Effector memory CD8-positive, alpha-beta T cell (primary cell): Measurements from ENCODE around the gene TOGARAM1.
"Not testable (repeated sequence)": the region's sequence is repeated elsewhere in the genome, so short reads cannot be mapped to it uniquely, and the experiment has no call there.

ENCODE experiments used
- ATAC-seq: fragments of 150-1000 bp; cut with Tn5 transposase; replicated peaks from 2 replicates; pipeline ENCODE4 v1.10.0; 2021; ENCODE audit warnings: mild to moderate bottlenecking, moderate library complexity
- DNase-seq, 3 experiments: peaks; one replicate each; pipeline ENCODE4 v3.0.0; 2021
- H3K27ac Mint-ChIP-seq, 2 donors: one replicate each; pipeline ENCODE4 v1.8.0; 2022; ENCODE audit warnings: mild to moderate bottlenecking in 2 of 2, mixed read lengths in 2 of 2, moderate library complexity in 2 of 2
- H3K27me3 Mint-ChIP-seq, 2 donors: one replicate each; pipeline ENCODE4 v1.8.0; 2022; ENCODE audit warnings: mixed read lengths in 2 of 2
- H3K36me3 Mint-ChIP-seq: one replicate; pipeline ENCODE4 v1.8.0; 2022; ENCODE audit warnings: mild to moderate bottlenecking, moderate library complexity, mixed read lengths; ENCODE audit not compliant: insufficient read depth
- H3K4me1 Mint-ChIP-seq, 2 donors: one replicate each; pipeline ENCODE4 v1.8.0; 2022; ENCODE audit warnings: low read depth in 2 of 2, mixed read lengths in 2 of 2
- H3K4me3 Mint-ChIP-seq, 2 donors: one replicate each; pipeline ENCODE4 v1.8.0; 2022; ENCODE audit warnings: mild to moderate bottlenecking in 2 of 2, mixed read lengths in 2 of 2, moderate library complexity in 2 of 2
- H3K9me3 Mint-ChIP-seq, 2 donors: one replicate each; pipeline ENCODE4 v1.8.0; 2022; ENCODE audit warnings: mixed read lengths in 2 of 2

The TOGARAM1 gene

GRCh38 chr14:45070215-45070614 lies 108.2 kb downstream of the TOGARAM1 start:
- Mint-ChIP-seq H3K36me3 (peaks cover 10% of the 10 kb centered on the region), H3K9me3 (no peaks in the 10 kb centered on the region)

GRCh38 chr14:45072126-45072525 lies 110.1 kb downstream of the TOGARAM1 start:
- H3K36me3 Mint-ChIP-seq, result peaks cover 10% of the 10 kb centered on the region
- H3K9me3 Mint-ChIP-seq, result no peaks in the 10 kb centered on the region
- no peaks in the 10 kb centered on the region for H3K4me1 Mint-ChIP-seq
- H3K4me3 Mint-ChIP-seq, result no peak overlapping the region
- no peaks in the 10 kb centered on the region for H3K27me3 Mint-ChIP-seq
- ATAC-seq (no peak), DNase-seq (no peak)
- no peak overlapping the region for H3K27ac Mint-ChIP-seq

More at GRCh38 chr14:45070215-45070614, 108.2 kb downstream of the TOGARAM1 start:
- no peak overlapping the region for H3K4me3 Mint-ChIP-seq
- H3K27ac Mint-ChIP-seq, result no peak overlapping the region
- H3K27me3 Mint-ChIP-seq, result no peaks in the 10 kb centered on the region
- H3K4me1 Mint-ChIP-seq, result no peaks in the 10 kb centered on the region
- ATAC-seq, result no peak
- no peak for DNase-seq

- H3K4me3 Mint-ChIP-seq, result no peak overlapping the region
- H3K36me3 Mint-ChIP-seq, result peaks cover 10% of the 10 kb centered on the region
- H3K27me3 Mint-ChIP-seq, result no peaks in the 10 kb centered on the region
- no peak overlapping the region for H3K27ac Mint-ChIP-seq
- DNase-seq, result no peak
- ATAC-seq, result no peak
- no peaks in the 10 kb centered on the region for H3K9me3 Mint-ChIP-seq
- H3K4me1 Mint-ChIP-seq, result no peaks in the 10 kb centered on the region
Measured at GRCh38 chr14:45073231-45073879, 111.4 kb downstream of the TOGARAM1 start.

- no peak overlapping the region for H3K4me3 Mint-ChIP-seq
- peaks cover 2% of the 10 kb centered on the region in 2 donors for H3K4me1 Mint-ChIP-seq
- DNase-seq (no peak), ATAC-seq (no peak)
- H3K27ac Mint-ChIP-seq, result no peak overlapping the region
- H3K9me3 Mint-ChIP-seq, result no peaks in the 10 kb centered on the region
- H3K36me3 Mint-ChIP-seq, result no peaks in the 10 kb centered on the region
- no peaks in the 10 kb centered on the region for H3K27me3 Mint-ChIP-seq
Measured at GRCh38 chr14:45078323-45078722, 116.3 kb downstream of the TOGARAM1 start.

- not testable (repeated sequence) for H3K36me3 Mint-ChIP-seq, H3K9me3 Mint-ChIP-seq, ATAC-seq, H3K27me3 Mint-ChIP-seq, H3K4me3 Mint-ChIP-seq, DNase-seq, H3K27ac Mint-ChIP-seq
- H3K4me1 Mint-ChIP-seq, result peaks cover 15 to 18% of the 10 kb centered on the region in 2 donors
Measured at GRCh38 chr14:45080416-45080968, 118.5 kb downstream of the TOGARAM1 start.

- H3K9me3 Mint-ChIP-seq, H3K36me3 Mint-ChIP-seq, ATAC-seq, H3K27ac Mint-ChIP-seq, H3K27me3 Mint-ChIP-seq, H3K4me3 Mint-ChIP-seq, DNase-seq: not testable (repeated sequence)
- H3K4me1 Mint-ChIP-seq, result peaks cover 19 to 24% of the 10 kb centered on the region in 2 donors
Measured at GRCh38 chr14:45081096-45081495, 119.1 kb downstream of the TOGARAM1 start.

GRCh38 chr14:45082420-45082819 lies 120.4 kb downstream of the TOGARAM1 start:
- Mint-ChIP-seq H3K4me3 (peak overlapping the region; percentile 2 to 26), H3K27ac (peak overlapping the region in 1 of 2 donors; percentile 66), H3K4me1 (peaks cover 26 to 38% of the 10 kb centered on the region in 2 donors), H3K27me3 (no peaks in the 10 kb centered on the region), H3K36me3 (peaks cover 9% of the 10 kb centered on the region), H3K9me3 (no peaks in the 10 kb centered on the region)
- DNase-seq, result no peak
- ATAC-seq, result no peak

GRCh38 chr14:45083617-45083975 lies 121.6 kb downstream of the TOGARAM1 start:
- Mint-ChIP-seq H3K4me3 (peak overlapping the region; percentile 94 to 97), H3K27me3 (no peaks in the 10 kb centered on the region), H3K36me3 (peaks cover 9% of the 10 kb centered on the region), H3K4me1 (peaks cover 35 to 46% of the 10 kb centered on the region in 2 donors), H3K9me3 (no peaks in the 10 kb centered on the region), H3K27ac (peak overlapping the region; percentile 97 to 99)
- DNase-seq (no peak), ATAC-seq (no peak)

- Mint-ChIP-seq H3K4me3 (peak within 1 kb of the TSS; percentile 94 to 97), H3K27me3 (no peaks in the 10 kb centered on the region), H3K9me3 (no peaks in the 10 kb centered on the region), H3K27ac (peak within 1 kb of the TSS; percentile 97 to 99), H3K4me1 (peaks cover 36 to 50% of the 10 kb centered on the region in 2 donors), H3K36me3 (peaks cover 9% of the 10 kb centered on the region)
- DNase-seq (peak; percentile 92 to 95 (median 94)), ATAC-seq (peak; percentile 90)
Measured at GRCh38 chr14:45083976-45084722, 122.2 kb downstream of the TOGARAM1 start, which contains the start of gene PRPF39. PRPF39 (plus strand) TSS chr14:45084116; CDS start chr14:45095240, 11,124 bp downstream.

GRCh38 chr14:45084946-45085346 lies 123.0 kb downstream of the TOGARAM1 start:
- DNase-seq, result no peak

GRCh38 chr14:45089813-45090212 lies 127.8 kb downstream of the TOGARAM1 start:
- peak; percentile 69 for ATAC-seq
- Mint-ChIP-seq H3K4me1 (peaks cover 38 to 70% of the 10 kb centered on the region in 2 donors), H3K36me3 (peaks cover 15% of the 10 kb centered on the region), H3K4me3 (no peak overlapping the region), H3K9me3 (no peaks in the 10 kb centered on the region), H3K27ac (peak overlapping the region; percentile 50 to 60), H3K27me3 (no peaks in the 10 kb centered on the region)
- no peak for DNase-seq

More at GRCh38 chr14:45084946-45085346, 123.0 kb downstream of the TOGARAM1 start:
- no peaks in the 10 kb centered on the region for H3K27me3 Mint-ChIP-seq
- peaks cover 42 to 58% of the 10 kb centered on the region in 2 donors for H3K4me1 Mint-ChIP-seq
- H3K27ac Mint-ChIP-seq, result peak overlapping the region in 1 of 2 donors; percentile 97
- H3K4me3 Mint-ChIP-seq, result peak overlapping the region; percentile 94 to 97
- H3K9me3 Mint-ChIP-seq, result no peaks in the 10 kb centered on the region
- no peak for ATAC-seq
- H3K36me3 Mint-ChIP-seq, result peaks cover 12% of the 10 kb centered on the region

GRCh38 chr14:45091710-45092109 lies 129.7 kb downstream of the TOGARAM1 start:
- ATAC-seq (no peak), DNase-seq (no peak)
- Mint-ChIP-seq H3K27ac (no peak overlapping the region), H3K4me3 (no peak overlapping the region), H3K36me3 (peaks cover 34% of the 10 kb centered on the region), H3K9me3 (no peaks in the 10 kb centered on the region), H3K4me1 (peaks cover 27 to 54% of the 10 kb centered on the region in 2 donors), H3K27me3 (no peaks in the 10 kb centered on the region)

- no peak for DNase-seq
- H3K36me3 Mint-ChIP-seq, result peaks cover 58% of the 10 kb centered on the region
- H3K9me3 Mint-ChIP-seq, result no peaks in the 10 kb centered on the region
- H3K4me1 Mint-ChIP-seq, result peaks cover 13 to 40% of the 10 kb centered on the region in 2 donors
- H3K4me3 Mint-ChIP-seq, result no peak overlapping the region
- H3K27me3 Mint-ChIP-seq, result no peaks in the 10 kb centered on the region
- H3K27ac Mint-ChIP-seq, result no peak overlapping the region
- no peak for ATAC-seq
Measured at GRCh38 chr14:45094275-45094674, 132.3 kb downstream of the TOGARAM1 start.
